ENCODE data around the gene SHPK.
"Not testable (repeated sequence)": the region's sequence is repeated elsewhere in the genome, so short reads cannot be mapped to it uniquely, and the experiment has no call there.

SHPK gene

GRCh38 chr17:3589784-3590183, 46.3 kb downstream of the SHPK start:
- DNase-seq (ENCODE audit: low read depth) = no peak

- no peak for DNase-seq (ENCODE audit: low read depth)
These were observed 50.2 kb downstream of the SHPK start for GRCh38 chr17:3585826-3586225.

DNA sequence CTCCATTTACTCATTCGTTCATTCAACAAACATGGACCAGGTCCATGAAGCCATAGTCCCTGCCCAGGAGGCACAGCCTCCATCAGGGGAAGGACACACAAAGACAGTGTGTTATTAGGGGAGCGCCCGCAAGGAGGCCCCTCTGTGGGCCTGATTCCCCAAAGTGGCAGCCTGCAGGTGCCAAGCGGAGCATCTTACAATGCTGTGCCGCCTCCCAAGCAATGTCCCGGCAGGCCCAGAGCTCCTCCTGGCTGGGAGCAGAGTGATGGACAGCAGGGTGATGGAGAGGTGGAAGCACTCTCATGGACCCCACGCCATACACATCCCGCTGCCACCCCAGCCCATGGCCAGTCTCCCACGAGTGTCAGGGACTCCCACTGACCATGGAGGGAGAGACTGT, 52.6 kb downstream of the SHPK start:
- no peak for DNase-seq (ENCODE audit: low read depth)

GRCh38 chr17:3582915-3583314, 53.1 kb downstream of the SHPK start:
- no peak for DNase-seq (ENCODE audit: low read depth)

DNA sequence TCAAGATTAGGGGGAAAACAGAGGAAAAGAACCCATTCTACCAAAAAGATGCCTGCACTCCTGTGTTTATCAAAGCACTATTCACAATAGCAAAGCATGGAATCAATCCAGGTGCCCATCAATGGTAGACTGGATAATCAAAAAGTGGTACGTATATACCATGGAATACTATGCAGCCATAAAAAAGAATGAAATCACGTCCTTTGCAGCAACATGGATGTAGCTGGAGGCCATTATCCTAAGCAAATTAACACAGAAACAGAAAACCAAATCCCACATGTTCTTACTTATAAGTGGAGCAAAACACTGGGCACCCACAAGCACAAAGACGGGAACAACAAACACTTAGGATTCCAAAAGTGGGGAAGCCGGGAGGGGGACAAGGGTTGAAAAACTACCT, 57.4 kb downstream of the SHPK start:
- not testable (repeated sequence) for DNase-seq (ENCODE audit: low read depth)

DNA sequence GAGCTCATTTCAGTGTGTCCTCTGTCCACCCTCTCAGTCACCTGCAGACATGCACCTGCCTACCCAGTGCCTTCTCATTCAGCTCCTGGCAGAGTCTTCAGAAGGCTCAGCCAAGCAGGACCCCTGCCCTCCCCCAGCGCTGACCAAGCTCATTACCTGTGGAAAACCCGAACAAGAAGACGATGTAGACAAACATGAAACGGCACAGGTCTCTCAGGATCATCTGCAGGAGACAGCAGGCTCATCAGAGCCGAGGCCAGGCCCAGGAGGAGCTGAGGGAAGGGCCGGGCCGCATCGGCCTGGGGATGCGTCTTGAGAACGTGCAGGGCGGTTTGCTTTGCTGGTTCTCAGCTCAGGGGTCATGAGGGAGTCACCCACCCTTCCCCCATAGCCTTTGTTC, 59.1 kb downstream of the SHPK start:
- no peak for DNase-seq (ENCODE audit: low read depth)

- no peak for DNase-seq (ENCODE audit: low read depth)
These were observed 60.5 kb downstream of the SHPK start for GRCh38 chr17:3575511-3575910.

DNA sequence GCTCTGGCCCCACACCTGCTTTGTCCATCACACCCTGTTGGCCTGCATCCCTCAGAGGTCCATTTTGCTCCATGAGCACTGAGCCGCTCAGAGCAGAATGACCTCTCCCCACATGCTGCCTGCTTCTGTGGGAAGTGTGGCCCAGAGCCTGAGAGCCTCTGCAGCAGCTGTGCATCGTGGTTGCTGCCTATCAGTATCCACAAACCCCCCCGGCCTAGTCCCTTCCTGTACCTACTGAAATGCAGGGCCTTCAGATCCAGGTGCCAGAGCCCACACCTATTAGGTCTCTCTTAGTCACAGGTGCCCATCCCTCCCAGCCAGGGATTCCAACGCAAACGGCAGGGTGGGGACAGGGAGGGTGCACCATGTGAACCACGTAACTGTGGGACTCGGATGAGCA, 61.8 kb downstream of the SHPK start:
- DNase-seq (ENCODE audit: low read depth) = no peak

- no peak for DNase-seq (ENCODE audit: low read depth)
These were observed 62.6 kb downstream of the SHPK start for GRCh38 chr17:3573246-3574100.

DNA sequence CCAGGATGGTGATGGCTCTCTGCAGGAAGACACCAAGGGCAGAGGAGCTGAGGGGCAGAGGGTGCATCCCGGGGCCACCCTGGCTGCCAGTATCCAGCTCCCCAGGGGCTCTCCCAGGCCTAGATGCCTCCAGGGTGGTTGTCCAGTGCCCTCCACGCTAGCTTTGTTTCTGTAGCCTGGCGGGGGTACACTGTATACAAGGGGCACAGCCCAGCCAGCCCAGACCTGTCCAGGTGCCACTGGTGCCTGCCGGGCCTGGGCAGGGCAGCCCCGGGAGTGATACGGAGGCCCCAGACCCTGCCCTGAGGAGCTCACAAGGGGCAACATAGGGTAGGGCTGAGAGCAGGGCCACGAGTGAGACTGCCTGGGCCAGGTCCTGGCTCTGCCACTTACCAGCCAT, 63.8 kb downstream of the SHPK start:
- DNase-seq (ENCODE audit: low read depth) = no peak

- DNase-seq (ENCODE audit: low read depth) = no peak
These were observed 64.8 kb downstream of the SHPK start for GRCh38 chr17:3571043-3571900.

DNA sequence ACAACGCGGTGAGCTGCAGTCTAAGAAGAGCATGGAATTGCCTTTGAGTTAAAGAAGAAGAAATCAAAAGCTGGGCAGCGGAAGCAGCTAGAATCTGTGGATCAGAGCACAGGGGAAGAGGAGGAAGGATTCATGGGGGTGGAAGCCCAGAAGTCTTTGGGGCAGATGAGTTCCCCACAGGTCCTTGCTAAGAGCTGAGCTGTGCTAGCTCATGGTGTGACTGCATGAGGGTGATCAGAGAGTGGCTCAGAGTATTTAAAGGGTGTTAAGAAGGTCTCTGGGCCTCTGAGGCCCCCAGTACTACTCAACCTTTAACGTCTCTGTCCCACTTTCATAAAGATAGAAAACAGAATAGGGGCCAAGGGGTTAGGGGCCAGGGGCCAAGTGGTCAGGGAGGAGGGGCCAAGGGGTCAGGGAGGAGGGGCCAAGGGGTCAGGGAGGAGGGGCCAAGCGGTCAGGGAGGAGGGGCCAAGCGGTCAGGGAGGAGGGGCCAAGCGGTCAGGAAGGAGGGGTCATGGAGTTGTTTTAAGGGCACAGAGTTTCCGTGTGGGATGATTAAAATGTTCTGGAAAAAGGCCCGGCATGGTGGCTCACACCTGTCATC, 66.4 kb downstream of the SHPK start:
- no peak for DNase-seq (ENCODE audit: low read depth)

- no peak for DNase-seq (ENCODE audit: low read depth)
These were observed 69.5 kb downstream of the SHPK start for GRCh38 chr17:3566551-3566950.

DNA sequence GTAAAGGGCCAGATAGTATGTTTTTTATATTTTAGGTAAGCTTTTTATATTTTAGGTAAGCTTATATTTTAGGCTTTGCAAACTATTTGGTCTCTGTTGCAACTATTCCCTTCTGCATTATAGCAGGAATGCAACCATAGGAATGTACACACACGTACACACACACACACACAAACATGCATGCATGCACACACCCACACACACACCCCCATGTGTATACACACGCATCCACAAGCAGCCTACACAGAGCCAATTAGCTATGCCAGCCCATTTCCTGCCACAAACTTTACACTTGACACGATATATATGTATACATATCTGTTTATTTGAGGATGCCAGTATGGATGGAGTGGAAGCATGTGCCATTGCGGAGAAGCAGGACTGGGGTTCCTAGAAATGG, 70.9 kb downstream of the SHPK start:
- DNase-seq (ENCODE audit: low read depth) = no peak

DNA sequence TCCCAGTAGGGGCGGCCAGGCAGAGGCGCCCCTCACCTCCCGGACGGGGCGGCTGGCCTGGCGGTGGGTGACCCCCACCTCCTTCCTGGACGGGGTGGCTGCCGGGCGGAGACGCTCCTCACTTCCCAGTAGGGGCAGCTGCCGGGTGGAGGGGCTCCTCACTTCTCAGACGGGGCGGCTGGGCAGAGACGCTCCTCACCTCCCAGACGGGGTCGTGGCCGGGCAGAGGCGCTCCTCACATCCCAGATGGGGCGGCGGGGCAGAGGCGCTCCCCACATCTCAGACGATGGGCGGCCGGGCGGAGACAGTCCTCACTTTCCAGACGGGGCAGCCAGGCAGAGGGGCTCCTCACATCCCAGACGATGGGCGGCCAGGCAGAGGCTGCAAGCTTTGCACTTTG, 71.8 kb downstream of the SHPK start:
- DNase-seq (ENCODE audit: low read depth) = not testable (repeated sequence)

DNA sequence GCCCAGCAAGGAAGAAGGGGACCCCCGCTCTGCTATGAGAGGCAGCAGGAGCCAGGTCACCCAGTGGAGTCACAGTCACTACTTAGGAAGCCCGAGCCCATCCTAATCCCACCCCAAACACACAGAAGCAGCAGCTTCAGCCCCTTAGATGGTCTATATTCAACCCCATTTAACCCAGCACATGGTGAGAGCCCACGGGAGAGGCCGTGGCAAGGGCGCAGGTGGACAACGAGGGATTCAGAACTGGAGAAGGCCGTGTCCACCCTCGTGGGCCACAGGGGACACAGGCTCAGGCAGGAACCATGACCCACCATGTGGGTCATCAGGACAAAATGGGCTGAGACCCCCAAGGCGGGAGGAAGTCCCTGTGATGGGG, 76.8 kb downstream of the SHPK start:
- DNase-seq (ENCODE audit: low read depth) = no peak

GRCh38 chr17:3558603-3559269, 77.3 kb downstream of the SHPK start:
- DNase-seq (ENCODE audit: low read depth) = peak; percentile 45

Measured in T-helper 22 cell (primary cell).